ENCODE measurements around the gene KLF7.

KLF7 gene

DNA sequence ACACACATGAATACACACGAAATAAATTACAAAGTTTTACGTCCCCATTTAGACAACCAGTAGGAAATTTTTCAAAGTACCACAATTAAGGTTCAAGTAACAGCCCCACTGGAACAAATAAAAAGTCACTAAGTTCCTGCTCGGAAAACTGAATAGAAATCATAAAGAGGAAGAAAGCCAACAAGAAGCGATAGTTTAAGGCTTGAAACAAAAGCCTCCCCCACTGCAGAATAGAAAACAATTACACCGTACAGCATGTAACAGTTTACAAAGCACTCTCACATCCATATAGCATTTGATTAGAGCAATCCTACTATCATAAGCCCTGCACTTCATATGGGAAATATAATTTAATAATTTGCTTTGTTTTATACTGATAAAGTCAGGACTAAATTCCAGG lies 15.5 kb downstream of the KLF7 start:
- FAIRE-seq, result no peak
- no peak for DNase-seq (ENCODE audit: low spot score)

GRCh38 chr2:207149249-207150213 lies 16.2 kb downstream of the KLF7 start:
- DNase-seq (ENCODE audit: low spot score) (no peak), FAIRE-seq (no peak)

DNA sequence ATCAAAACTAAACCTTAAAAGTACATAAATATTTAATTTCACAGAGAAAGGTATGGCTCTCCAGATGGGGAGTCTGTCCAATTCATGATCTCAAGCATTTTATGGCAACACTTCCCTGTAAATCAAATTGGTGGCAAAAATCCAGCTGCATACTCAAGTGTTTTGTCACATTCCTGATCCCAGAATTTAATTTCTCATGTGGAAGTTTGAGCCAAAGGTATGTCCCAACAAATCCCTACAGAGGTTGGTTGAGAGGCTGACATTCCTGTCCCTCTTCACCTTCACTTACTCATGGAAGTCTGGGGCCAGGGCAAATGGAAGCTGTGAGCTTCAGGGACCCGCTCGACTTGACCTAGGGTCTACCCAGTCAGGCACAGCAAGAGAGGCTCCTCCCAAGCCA lies 17.7 kb downstream of the KLF7 start:
- no peak for DNase-seq (ENCODE audit: low spot score)
- no peak for FAIRE-seq

DNA sequence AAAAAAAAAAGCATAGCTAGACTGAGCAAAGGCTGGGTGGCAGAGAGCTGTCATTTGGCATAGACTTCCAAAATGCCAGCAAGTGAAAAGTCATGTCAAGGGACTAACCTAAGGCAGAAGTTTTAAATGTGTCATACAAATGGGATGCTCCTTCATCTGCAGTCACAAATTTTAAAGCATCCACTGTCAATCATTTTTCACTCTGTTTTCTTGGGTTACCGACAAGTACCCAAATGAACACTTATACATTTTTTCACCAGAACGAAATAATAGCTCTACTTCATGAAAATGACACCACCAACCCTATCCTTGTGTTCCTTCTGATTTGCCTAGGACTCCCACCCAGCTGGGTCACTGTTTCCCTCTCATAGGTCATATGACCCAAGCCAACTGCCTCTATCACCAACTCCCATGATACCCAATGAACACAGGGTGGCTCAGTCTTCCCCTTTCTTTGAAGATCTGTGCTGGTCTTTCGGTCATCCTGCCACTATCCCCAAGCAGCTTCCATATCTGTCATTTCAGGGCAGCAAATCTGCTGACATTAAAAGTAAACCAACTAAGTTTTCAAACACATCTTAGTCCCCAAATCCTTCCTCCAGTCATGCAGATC lies 21.5 kb downstream of the KLF7 start:
- DNase-seq (ENCODE audit: low spot score), result no peak
- no peak for FAIRE-seq

- no peak for DNase-seq (ENCODE audit: low spot score)
- no peak for FAIRE-seq
Measured at GRCh38 chr2:207143215-207144172, 22.3 kb downstream of the KLF7 start.

GRCh38 chr2:207142461-207142860 lies 23.3 kb downstream of the KLF7 start:
- FAIRE-seq (no peak), DNase-seq (ENCODE audit: low spot score) (no peak)

DNA sequence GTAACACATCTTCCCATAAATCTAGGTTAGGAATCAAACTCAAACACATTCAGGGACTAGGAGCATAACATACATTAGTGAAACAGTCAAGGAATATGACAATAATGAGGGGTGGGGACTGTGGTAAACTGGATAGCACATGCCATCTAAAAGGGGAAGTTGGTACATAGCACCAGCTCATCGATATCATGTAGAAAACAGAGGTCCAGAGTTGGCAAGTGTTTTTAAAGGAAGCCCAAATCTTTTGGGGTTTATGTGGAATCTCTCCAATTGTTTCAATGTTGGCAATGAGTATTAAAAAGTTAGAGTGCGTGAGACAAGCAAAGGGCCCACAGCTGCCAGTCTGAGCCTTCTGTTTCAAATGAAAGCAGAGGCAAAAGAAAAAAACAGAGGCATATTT lies 24.4 kb downstream of the KLF7 start:
- DNase-seq (ENCODE audit: low spot score) (no peak), FAIRE-seq (no peak)

- DNase-seq (ENCODE audit: low spot score) (no peak), FAIRE-seq (no peak)
Measured at GRCh38 chr2:207140265-207140664, 25.5 kb downstream of the KLF7 start.

GRCh38 chr2:207139552-207139951 lies 26.2 kb downstream of the KLF7 start:
- no peak for FAIRE-seq
- DNase-seq (ENCODE audit: low spot score), result no peak

DNA sequence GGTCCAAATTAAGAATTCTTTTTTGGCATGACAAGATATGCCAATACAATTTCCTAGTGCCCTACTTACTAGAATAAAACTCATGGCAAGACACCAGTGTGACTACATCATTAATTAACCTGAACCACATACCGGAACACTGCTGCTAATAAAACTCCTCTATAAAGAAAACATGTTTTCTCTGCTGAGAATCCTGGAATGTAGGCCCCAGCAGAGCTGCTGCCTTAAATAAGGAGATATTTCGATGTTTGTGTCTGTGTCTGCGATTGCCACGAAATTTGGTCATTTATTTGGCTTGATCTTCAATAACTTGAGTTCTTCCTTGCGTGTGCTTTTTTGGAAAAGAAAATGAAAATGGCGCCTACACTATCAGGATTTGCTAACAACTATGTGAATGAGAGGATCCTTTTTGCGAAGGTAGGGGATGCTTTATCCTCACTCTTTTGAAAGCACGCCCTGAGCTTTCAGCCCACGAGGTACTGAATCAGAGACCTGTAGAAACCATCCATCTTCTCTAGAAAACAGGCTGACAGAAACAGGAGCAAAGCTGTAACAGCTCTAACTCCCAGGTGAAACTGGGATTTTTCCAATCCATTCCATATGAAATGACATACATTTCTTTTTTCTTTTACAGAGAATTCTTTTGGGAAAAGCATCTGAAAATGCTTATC lies 27.0 kb downstream of the KLF7 start:
- DNase-seq (ENCODE audit: low spot score) (no peak), FAIRE-seq (no peak)

DNA sequence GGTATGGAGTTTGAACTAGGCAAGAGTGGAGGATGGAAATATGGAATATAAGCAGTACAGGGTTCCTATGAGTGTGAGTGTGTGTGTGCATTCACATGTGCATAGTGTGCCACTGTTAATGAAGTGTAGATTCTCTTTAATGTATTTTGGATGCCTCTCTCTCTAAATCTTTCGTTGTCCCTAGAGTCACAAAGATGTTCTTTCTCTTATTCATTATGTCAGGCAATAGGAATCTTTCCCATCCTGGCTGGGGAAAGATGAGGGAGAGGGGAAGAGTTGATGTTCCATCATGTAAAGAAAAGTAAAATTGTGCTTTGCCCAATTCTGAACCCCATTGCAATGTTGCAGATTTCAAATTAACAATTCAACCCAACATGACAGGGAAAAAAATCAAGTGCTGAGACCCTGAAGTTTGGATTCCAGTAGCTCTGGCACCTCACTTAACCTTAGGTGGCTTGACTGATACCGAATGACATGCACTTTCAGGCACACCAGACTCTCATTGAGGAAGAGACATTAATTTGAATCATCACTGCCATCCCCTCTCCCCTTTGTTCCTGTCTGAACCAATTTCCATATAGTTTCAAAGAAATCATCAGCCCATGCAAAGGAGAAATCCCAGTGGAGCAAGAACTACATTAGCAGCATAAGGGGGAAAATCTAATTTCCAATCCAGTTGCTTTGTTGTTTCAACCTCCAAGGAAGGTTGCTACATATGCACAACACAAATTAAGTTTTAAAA lies 28.0 kb downstream of the KLF7 start:
- DNase-seq (ENCODE audit: low spot score) (no peak), FAIRE-seq (no peak)

DNA sequence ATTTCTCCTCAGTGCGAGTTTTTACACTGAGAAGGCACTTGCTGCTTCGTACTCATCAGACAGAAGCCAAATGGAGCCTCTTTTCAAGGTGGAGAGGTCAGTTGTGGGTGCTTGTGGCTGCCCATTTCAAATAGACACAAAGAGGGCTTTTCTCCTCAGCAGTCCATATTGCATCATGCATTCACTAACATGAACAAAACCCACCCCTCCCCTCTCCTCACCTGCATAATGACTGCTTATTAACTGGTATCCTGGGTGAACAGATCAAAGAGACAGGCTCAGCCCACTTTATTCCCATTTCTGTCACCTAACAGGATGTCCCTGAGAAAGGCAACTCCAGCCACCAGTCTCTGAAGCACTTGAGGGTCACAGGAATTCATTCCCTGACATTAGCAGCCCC lies 28.9 kb downstream of the KLF7 start:
- FAIRE-seq, result no peak
- DNase-seq (ENCODE audit: low spot score), result no peak

- DNase-seq (ENCODE audit: low spot score) (no peak), FAIRE-seq (no peak)
Measured at GRCh38 chr2:207135801-207136457, 29.8 kb downstream of the KLF7 start.

GRCh38 chr2:207135340-207135739 lies 30.4 kb downstream of the KLF7 start:
- FAIRE-seq (no peak), DNase-seq (ENCODE audit: low spot score) (no peak)

GRCh38 chr2:207133820-207134519 lies 31.8 kb downstream of the KLF7 start:
- FAIRE-seq (peak; percentile 58), DNase-seq (ENCODE audit: low spot score) (peak; percentile 77)

DNA sequence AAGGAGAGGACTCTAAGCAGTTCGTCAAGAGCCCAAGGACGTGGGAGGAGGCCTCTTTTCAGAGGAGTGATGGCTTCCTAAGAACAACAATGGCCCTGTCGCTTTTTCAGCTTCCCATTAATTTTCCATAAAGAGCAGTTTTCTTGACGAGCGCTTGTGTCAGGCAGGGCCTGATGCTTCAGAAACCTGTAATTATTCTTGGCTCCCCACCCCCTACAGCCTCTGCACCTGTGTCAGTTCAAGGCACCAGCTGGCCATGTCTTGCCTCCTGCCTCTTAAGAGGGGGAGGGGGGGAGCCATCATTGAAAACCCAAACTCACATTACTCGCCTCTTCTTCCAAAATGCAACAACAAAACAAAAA lies 32.3 kb downstream of the KLF7 start:
- DNase-seq (ENCODE audit: low spot score) (peak; percentile 16), FAIRE-seq (no peak)

DNA sequence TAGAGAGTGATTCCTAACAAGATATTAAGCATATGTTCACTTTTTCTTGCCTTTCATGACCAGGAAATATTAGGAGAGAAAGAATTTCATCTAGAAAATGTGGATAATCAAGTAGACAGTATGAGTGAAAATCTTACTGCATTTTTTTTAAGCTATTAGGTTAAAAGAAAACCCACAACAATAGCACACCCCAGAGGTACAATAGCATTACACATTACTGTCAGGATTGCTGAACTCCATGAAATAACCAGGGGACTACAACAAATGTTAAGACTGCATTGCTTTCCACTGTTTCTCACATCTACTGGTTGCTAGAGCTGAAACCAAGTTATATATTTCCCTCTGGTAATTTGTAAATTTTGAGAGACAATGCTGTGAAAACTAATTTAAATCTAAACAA lies 33.7 kb downstream of the KLF7 start:
- DNase-seq (ENCODE audit: low spot score) (no peak), FAIRE-seq (no peak)

GRCh38 chr2:207131594-207131993 lies 34.2 kb downstream of the KLF7 start:
- FAIRE-seq (no peak), DNase-seq (ENCODE audit: low spot score) (no peak)

- FAIRE-seq, result no peak
- DNase-seq (ENCODE audit: low spot score), result no peak
Measured at GRCh38 chr2:207130958-207131521, 34.7 kb downstream of the KLF7 start.
